ENCODE measurements around the gene TAF13.

GRCh38 chr1:109091078-109091838, 15.5 kb upstream of the TAF13 start:
- TF ChIP-seq EP300 (IDR thresholded peaks at IDR 0.05; ENCODE audit: borderline replicate concordance): no peak
- TF ChIP-seq RAD21 (IDR thresholded peaks at IDR 0.05; ENCODE audit: low read depth): no peak
- TF ChIP-seq REST (IDR thresholded peaks at IDR 0.05; ENCODE audit: low read depth): no peak
- no peak for TF ChIP-seq EGR1 (IDR thresholded peaks at IDR 0.05)
- no peak for TF ChIP-seq FOXM1 (IDR thresholded peaks at IDR 0.05; ENCODE audit: borderline replicate concordance, low read depth)
- TF ChIP-seq TEAD4 (IDR thresholded peaks at IDR 0.05): no peak
- no peak for TF ChIP-seq USF1 (IDR thresholded peaks at IDR 0.05)
- no peak for TF ChIP-seq ZBTB7A (IDR thresholded peaks at IDR 0.05; ENCODE audit: low read depth)
- no peak for TF ChIP-seq MAX (IDR thresholded peaks at IDR 0.05)
- TF ChIP-seq CREB1 (IDR thresholded peaks at IDR 0.05; ENCODE audit: low read depth): no peak
- TF ChIP-seq TAF1 (IDR thresholded peaks at IDR 0.05; ENCODE audit: low read depth): no peak
- TF ChIP-seq TCF12 (IDR thresholded peaks at IDR 0.05; ENCODE audit: low read depth): no peak
